K562 (cell line): Measurements from ENCODE around the gene CD164L2. TPM values are rescaled to one million over a fixed set of nuclear protein-coding genes. Genes with fewer than 3 reads are reported as not detected.
A peak's percentile ranks its signal among the peaks of the same experiment; 100 is the strongest.
"Not testable (repeated sequence)": the region's sequence is repeated elsewhere in the genome, so short reads cannot be mapped to it uniquely, and the experiment has no call there.

Experiments
- ATAC-seq: fragments of 200-7000 bp; cut with Tn5 transposase; 3 replicates; pipeline ENCODE4 v1.9.1; 2020; ENCODE audit warnings: moderate library complexity
- BruUV-seq: library from RNA; stranded (reverse); fragments of 400-500 nt; replicated peaks from 2 replicates; lab custom pipeline; 2021; lab: Mats Ljungman, UMichigan
- CTCF ChIA-PET: fragments of 300-600 bp; formaldehyde crosslinking; extraction: SDS; loops from one replicate; lab custom pipeline; 2021; ENCODE audit warnings: low intra/inter-chr PET ratio; lab: Yijun Ruan, JAX
- POLR2A ChIA-PET: fragments of 300-600, 350-650 bp; sonication (Branson Sonifier 250); formaldehyde crosslinking; extraction: SDS; loops from one replicate; lab custom pipeline; 2021; ENCODE audit warnings: antibody characterized with exemption, inconsistent platforms; lab: Yijun Ruan, JAX
- DNase-seq, 4 experiments: peaks; one replicate each; pipeline versions ENCODE4 v3.0.0 to v3.0.0-alpha.2; 2011 to 2018; ENCODE audit warnings: low spot score in 3 of 4, mixed read lengths in 3 of 4; ENCODE audit errors: extremely low read depth in 1 of 4
- FAIRE-seq: peaks from 2 replicates; lab custom pipeline; 2011; peaks lifted over from hg19 to GRCh38; lab: Jason Lieb, UNC
- H2AFZ ChIP-seq: 2 replicates; pipeline ENCODE4 v1.6.0; 2011; ENCODE audit warnings: low read depth, low read length, control low read depth, inconsistent platforms
- H3K27ac ChIP-seq: fragments of 200-600 bp; 3 replicates; pipeline ENCODE4 v1.8.0; 2011; ENCODE audit warnings: low read depth, mild to moderate bottlenecking, control low read depth, inconsistent platforms, low read length, moderate library complexity, mixed read lengths; ENCODE audit errors: extremely low read depth
- H3K27me3 ChIP-seq, 2 experiments: fragments of 300-600 bp in 1 of 2; 2 replicates in 1 of 2; 3 replicates in 1 of 2; pipeline versions ENCODE4 v1.6.0 to v1.8.0; 2011; ENCODE audit warnings: inconsistent platforms in 2 of 2, low read length in 2 of 2, mild to moderate bottlenecking in 1 of 2, mixed read lengths in 1 of 2, moderate library complexity in 1 of 2; ENCODE audit not compliant: control insufficient read depth in 2 of 2, insufficient read depth in 2 of 2
- H3K36me3 ChIP-seq: fragments of 300-600 bp; 3 replicates; pipeline ENCODE4 v1.8.0; 2011; ENCODE audit warnings: mild to moderate bottlenecking, low read length, inconsistent platforms; ENCODE audit not compliant: control insufficient read depth, insufficient read depth
- H3K4me1 ChIP-seq, 2 experiments: fragments of 200-600 bp in 1 of 2; replicated peaks in 1 of 2; 2 replicates in 1 of 2; 3 replicates in 1 of 2; pipeline versions ENCODE4 v1.5.1 to v1.8.0; 2011; ENCODE audit warnings: inconsistent platforms in 2 of 2, low read length in 2 of 2, mild to moderate bottlenecking in 1 of 2, mixed read lengths in 1 of 2, moderate library complexity in 1 of 2; ENCODE audit not compliant: control insufficient read depth in 2 of 2, insufficient read depth in 2 of 2
- H3K4me2 ChIP-seq: 2 replicates; pipeline ENCODE4 v1.6.1; 2011; ENCODE audit warnings: low read length, control low read depth, inconsistent platforms, mixed read lengths; ENCODE audit not compliant: insufficient read depth
- H3K4me3 ChIP-seq: fragments of 200-600 bp; sonication (generic), shearing (Covaris generic); 2 replicates; pipeline ENCODE4 v1.5.1; 2016; ENCODE audit warnings: control low read depth, inconsistent platforms
- H3K79me2 ChIP-seq: fragments of 200-600 bp; 3 replicates; pipeline ENCODE4 v1.8.0; 2011; ENCODE audit warnings: low read length, inconsistent platforms; ENCODE audit not compliant: control insufficient read depth, insufficient read depth
- H3K9ac ChIP-seq, 2 experiments: 2 replicates each; pipeline versions ENCODE4 v1.6.0 to v1.6.1; 2011; ENCODE audit warnings: low read depth in 2 of 2, low read length in 2 of 2, control low read depth in 1 of 2, inconsistent platforms in 1 of 2, mild to moderate bottlenecking in 1 of 2, mixed read lengths in 1 of 2; ENCODE audit not compliant: insufficient read depth in 1 of 2
- H3K9me1 ChIP-seq: one replicate; pipeline ENCODE4 v1.6.0; 2011; ENCODE audit warnings: inconsistent platforms, mild to moderate bottlenecking, low read length, moderate library complexity; ENCODE audit not compliant: control insufficient read depth, insufficient read depth
- H3K9me3 ChIP-seq: replicated peaks from 2 replicates; pipeline ENCODE4 v1.5.1; 2011; ENCODE audit warnings: low read depth, low read length, inconsistent platforms; ENCODE audit not compliant: control insufficient read depth, insufficient read depth
- H4K20me1 ChIP-seq: replicated peaks from 2 replicates; pipeline ENCODE4 v1.6.1; 2011; ENCODE audit warnings: low read length, inconsistent platforms, mixed read lengths; ENCODE audit not compliant: control insufficient read depth, insufficient read depth
- FOS ChIP-seq: IDR thresholded peaks from 3 replicates; pipeline ENCODE4 v1.6.1; 2011; ENCODE audit not compliant: insufficient read length; ENCODE audit errors: extremely low read depth
- FOXJ2 ChIP-seq: fragments of 200-800 bp; sonication (Bioruptor generic); IDR thresholded peaks from 2 replicates; pipeline ENCODE4 v1.6.1; 2016; ENCODE audit warnings: missing genetic modification characterization, missing compliant biosample characterization
- HBP1 ChIP-seq: fragments of 450-650 bp; formaldehyde crosslinking; IDR thresholded peaks from 2 replicates; pipeline ENCODE4 v1.4.0; 2022; ENCODE audit warnings: missing genetic modification characterization
- ID3 ChIP-seq, 2 experiments: fragments of 250-450 bp in 1 of 2; fragments of 450-650 bp in 1 of 2; sonication (Bioruptor Pico) in 1 of 2; IDR thresholded peaks; 2 replicates each; pipeline versions ENCODE4 v1.6.1 to v1.8.0; 2016 to 2021; ENCODE audit warnings: mild to moderate bottlenecking in 2 of 2, moderate library complexity in 2 of 2, missing compliant biosample characterization in 1 of 2, missing genetic modification characterization in 1 of 2
- IRF2 ChIP-seq: sonication (generic); formaldehyde crosslinking; IDR thresholded peaks from 2 replicates; pipeline ENCODE4 v1.8.1; 2022; ENCODE audit warnings: mild to moderate bottlenecking, missing genetic modification reagents
- MYBL2 ChIP-seq, 2 experiments: fragments of 450-650 bp in 1 of 2; sonication (generic) in 1 of 2; formaldehyde crosslinking in 1 of 2; IDR thresholded peaks; 2 replicates each; pipeline versions ENCODE4 v1.6.1 to v1.8.1; 2017 to 2022; ENCODE audit warnings: borderline replicate concordance in 1 of 2, inconsistent platforms in 1 of 2, low read depth in 1 of 2, mild to moderate bottlenecking in 1 of 2, missing genetic modification reagents in 1 of 2, moderate library complexity in 1 of 2
- NEUROD1 ChIP-seq: fragments of 150-350 bp; IDR thresholded peaks from 2 replicates; pipeline ENCODE4 v1.6.1; 2014; ENCODE audit warnings: borderline replicate concordance, low read length, low read depth; ENCODE audit not compliant: partially characterized antibody
- POLR2AphosphoS5 ChIP-seq: IDR thresholded peaks from 2 replicates; pipeline ENCODE4 v1.6.1; 2011; ENCODE audit warnings: mild to moderate bottlenecking, low read depth, low read length, moderate library complexity; ENCODE audit not compliant: control insufficient read depth, insufficient read depth
- TEAD4 ChIP-seq, 2 experiments: sonication (generic) in 1 of 2; formaldehyde crosslinking in 1 of 2; IDR thresholded peaks; 2 replicates each; pipeline versions ENCODE4 v1.6.1 to v1.8.0; 2012 to 2022; ENCODE audit warnings: borderline replicate concordance in 1 of 2, inconsistent platforms in 1 of 2, low read length in 1 of 2, mild to moderate bottlenecking in 1 of 2, missing genetic modification reagents in 1 of 2
- TFAM ChIP-seq: fragments of 250-450 bp; sonication (Bioruptor Pico); conservative IDR thresholded peaks from 2 replicates; pipeline ENCODE4 v1.5.0; 2021; ENCODE audit warnings: mild to moderate bottlenecking, moderate library complexity
- ZBTB1 ChIP-seq: sonication (generic); formaldehyde crosslinking; IDR thresholded peaks from 2 replicates; pipeline ENCODE4 v1.8.1; 2023; ENCODE audit warnings: missing genetic modification reagents, low read depth, mild to moderate bottlenecking, borderline replicate concordance
- ZNF316 ChIP-seq: fragments of 450-650 bp; IDR thresholded peaks from 2 replicates; pipeline ENCODE4 v1.6.1; 2016
- ZNF583 ChIP-seq: fragments of 250-450 bp; sonication (Bioruptor Pico); IDR thresholded peaks from 2 replicates; pipeline ENCODE4 v1.4.0; 2020
- WGBS: fragments of 100-300 bp; shearing (Covaris generic); methylation state at CpG from one replicate; pipeline ENCODE4 v1.1.6; 2016; ENCODE audit warnings: low coverage, mixed read lengths; ENCODE audit not compliant: insufficient coverage; ENCODE audit errors: missing lambda C conversion rate; 5-methylcytosine and 5-hydroxymethylcytosine counted together
- in situ Hi-C: fragments of 300-500 bp; cut with MboI; formaldehyde crosslinking; loops from 4 replicates; pipeline ENCODE4 v1.15.0; 2018; ENCODE audit warnings: inconsistent platforms, mixed read lengths
- intact Hi-C: fragments of 100-400 bp; cut with micrococcal nuclease; formaldehyde crosslinking; loops from 2 replicates; pipeline ENCODE4 v1.14.2; 2022
- polyA plus RNA-seq, 8 experiments: library from polyadenylated mRNA; depleted of rRNA in 4 of 8; stranded (reverse) in 5 of 8; unstranded in 3 of 8; fragments of >200 nt; fragmentation: Nextera tagmentation in 2 of 8; fragmentation: Illumina TruSeq in 1 of 8; extraction: Ambion mirVana in 2 of 8; extraction: Trizol in 1 of 8; gene quantifications; 2 replicates each; pipeline versions ENCODE4 v1.2.1 to v1.2.3, GENCODE V29; 2011 to 2014; ENCODE audit warnings: inconsistent platforms in 1 of 8, missing spikeins in 1 of 8
- total RNA-seq, 7 experiments: library from RNA; depleted of rRNA in 6 of 7; stranded (reverse); fragments of >200 nt in 6 of 7; fragmentation: Illumina TruSeq in 2 of 7; extraction: Trizol in 2 of 7; gene quantifications; 2 replicates each; pipeline versions ENCODE4 v1.2.1 to v1.2.3, GENCODE V29; 2011 to 2021; ENCODE audit warnings: low replicate concordance in 1 of 7

The CD164L2 gene
- total and polyA plus RNA-seq, 9 of the 15 experiments (the other 6 are each of a cell fraction or from before 2014, with no cell fraction given), result 0.08 to 0.92 (median 0.38) TPM; not detected in 1

GRCh38 chr1:27406791-27407190 is 23.7 kb upstream of the CD164L2 start:
- POLR2A ChIA-PET, result interaction anchor here (0.5 to 1.1 kb wide), 2 partner anchors 10 to 1705 kb away, joined by 3 read pairs; no protein-coding TSS in a partner anchor
- CTCF ChIA-PET, result not testable (repeated sequence)

GRCh38 chr1:27406362-27406680 is 23.2 kb upstream of the CD164L2 start:
- Histone ChIP-seq H4K20me1 (no peaks in the 10 kb centered on the region), H3K4me1 (peaks cover 0 to 12% of the 10 kb centered on the region in 2 experiments; a peak in 2 of 5 replicates), H3K9me3 (no peaks in the 10 kb centered on the region), H3K27me3 (no peaks in the 10 kb centered on the region), H3K4me3 (no peak overlapping the region), H3K9me1 (no peaks in the 10 kb centered on the region), H3K27ac (no peak overlapping the region), H3K9ac (peak overlapping the region in 1 of 2 experiments; percentile 53; a peak in 1 of 4 replicates), H3K4me2 (no peak overlapping the region), H2AFZ (no peak overlapping the region), H3K79me2 (no peaks in the 10 kb centered on the region), H3K36me3 (peaks cover 63% of the 10 kb centered on the region)
- DNase-seq (no peak), FAIRE-seq (no peak), ATAC-seq (no peak)
- ChIA-PET POLR2A (interaction anchor here (0.5 kb wide), 1 partner anchor 1706 kb away, joined by 3 read pairs; no protein-coding TSS in a partner anchor), CTCF (no interaction called here)
- BruUV-seq, result no TSS peak
- in situ Hi-C loops (no loop called here), intact Hi-C loops (no loop called here)
- TF ChIP-seq TEAD4 (IDR thresholded peaks at IDR 0.05; ENCODE audit: low read length), result no peak
- no peak for TF ChIP-seq TEAD4 (CRISPR knock-in tag; IDR thresholded peaks at IDR 0.05; ENCODE audit: borderline replicate concordance)
- no peak for TF ChIP-seq FOS
- no peak for TF ChIP-seq NEUROD1
- no peak for TF ChIP-seq IRF2 (CRISPR knock-in tag)
- no peak for TF ChIP-seq HBP1
- no peak for TF ChIP-seq ZBTB1
- TF ChIP-seq TFAM, result no peak
- TF ChIP-seq MYBL2 (IDR thresholded peaks at IDR 0.05; ENCODE audit: low read depth), result no peak
- TF ChIP-seq MYBL2 (CRISPR knock-in tag; IDR thresholded peaks at IDR 0.05; ENCODE audit: borderline replicate concordance), result no peak
- no peak for TF ChIP-seq ID3 (CRISPR knock-in tag; IDR thresholded peaks at IDR 0.05)
- TF ChIP-seq ID3 (tag; IDR thresholded peaks at IDR 0.05), result no peak
- no peak for TF ChIP-seq FOXJ2 (tag)
- TF ChIP-seq ZNF583, result no peak
- no peak for TF ChIP-seq ZNF316
- WGBS, result 91% methylated on average over 4 of the region's 4 CpGs

More at GRCh38 chr1:27406791-27407190, 23.7 kb upstream of the CD164L2 start:
- H3K9ac ChIP-seq, H3K79me2 ChIP-seq, H3K4me2 ChIP-seq, DNase-seq, FAIRE-seq, BruUV-seq, H3K27ac ChIP-seq, H3K4me3 ChIP-seq, ATAC-seq, H3K9me1 ChIP-seq, H4K20me1 ChIP-seq, H3K9me3 ChIP-seq, H2AFZ ChIP-seq, intact Hi-C loops, in situ Hi-C loops, H3K27me3 ChIP-seq: not testable (repeated sequence)
- Histone ChIP-seq H3K4me1 (peaks cover 0 to 12% of the 10 kb centered on the region in 2 experiments; a peak in 2 of 5 replicates), H3K36me3 (peaks cover 66% of the 10 kb centered on the region)
- 0 out of 2 replicates have a peak, but pooled peaks have one; percentile 1 for TF ChIP-seq POLR2AphosphoS5
- 73% methylated on average over 2 of the region's 2 CpGs for WGBS
